Osteoblast (primary cell): ENCODE data around the gene PRICKLE1. TPM values are rescaled to one million over a fixed set of nuclear protein-coding genes. Genes with fewer than 3 reads are reported as not detected.

ENCODE experiments used
- DNase-seq: peaks from one replicate; pipeline ENCODE4 v3.0.0; 2011; ENCODE audit warnings: low spot score, mixed read lengths; ENCODE audit not compliant: insufficient read length; ENCODE audit errors: missing footprints
- H2AFZ ChIP-seq: 2 replicates; pipeline ENCODE4 v1.6.0; 2011; ENCODE audit warnings: mild to moderate bottlenecking, low read length
- H3K27ac ChIP-seq: 2 replicates; pipeline ENCODE4 v1.5.1; 2011; ENCODE audit warnings: mild to moderate bottlenecking, low read depth, low read length, moderate library complexity
- H3K27me3 ChIP-seq: 2 replicates; pipeline ENCODE4 v1.6.0; 2012; ENCODE audit warnings: mild to moderate bottlenecking, control low read depth, inconsistent platforms, low read length, moderate library complexity; ENCODE audit not compliant: insufficient read depth
- H3K36me3 ChIP-seq: 2 replicates; pipeline ENCODE4 v1.5.1; 2011; ENCODE audit warnings: mild to moderate bottlenecking, low read length, control low read depth, moderate library complexity; ENCODE audit not compliant: insufficient read depth
- H3K4me1 ChIP-seq: 2 replicates; pipeline ENCODE4 v1.5.1; 2011; ENCODE audit warnings: mild to moderate bottlenecking, low read length, control low read depth, moderate library complexity; ENCODE audit not compliant: insufficient read depth
- H3K4me2 ChIP-seq: 2 replicates; pipeline ENCODE4 v1.6.0; 2011; ENCODE audit warnings: mild to moderate bottlenecking, low read length; ENCODE audit not compliant: insufficient read depth
- H3K4me3 ChIP-seq: fragments of 200-600 bp; sonication (generic); 3 replicates; pipeline ENCODE4 v1.5.1; 2012; ENCODE audit warnings: mild to moderate bottlenecking, low read length, inconsistent platforms; ENCODE audit not compliant: insufficient read depth
- H3K79me2 ChIP-seq: 2 replicates; pipeline ENCODE4 v1.6.0; 2012; ENCODE audit warnings: mild to moderate bottlenecking, low read length, control low read depth, inconsistent platforms; ENCODE audit not compliant: insufficient read depth
- H3K9me3 ChIP-seq: 2 replicates; pipeline ENCODE4 v1.5.1; 2011; ENCODE audit warnings: low read depth, low read length, control low read depth
- H4K20me1 ChIP-seq: 2 replicates; pipeline ENCODE4 v1.6.0; 2012; ENCODE audit warnings: mild to moderate bottlenecking, low read length, control low read depth; ENCODE audit not compliant: insufficient read depth
- CTCF ChIP-seq: IDR thresholded peaks from 2 replicates; pipeline ENCODE4 v1.5.1; 2011; ENCODE audit warnings: mild to moderate bottlenecking, low read depth, low read length, moderate library complexity; ENCODE audit errors: extremely low read depth
- total RNA-seq: library from RNA; depleted of rRNA; stranded (reverse); fragments of >200 nt; gene quantifications from 2 replicates; pipeline ENCODE4 v1.2.3, GENCODE V29; 2012

PRICKLE1 gene
- total RNA-seq, 1 donor = 13.0 TPM

GRCh38 chr12:42633594-42633993, 44.0 kb upstream of the PRICKLE1 start:
- Histone ChIP-seq H3K4me1 (no peaks in the 10 kb centered on the region), H3K27ac (no peak overlapping the region), H3K4me2 (no peak overlapping the region), H2AFZ (no peak overlapping the region), H4K20me1 (no peaks in the 10 kb centered on the region), H3K9me3 (no peaks in the 10 kb centered on the region), H3K4me3 (no peak overlapping the region), H3K36me3 (no peaks in the 10 kb centered on the region), H3K79me2 (no peaks in the 10 kb centered on the region), H3K27me3 (no peaks in the 10 kb centered on the region)
- DNase-seq = no peak
- TF ChIP-seq CTCF = no peak

- Histone ChIP-seq H2AFZ (peak overlapping the region; percentile 62), H3K27me3 (no peaks in the 10 kb centered on the region), H4K20me1 (no peaks in the 10 kb centered on the region), H3K79me2 (no peaks in the 10 kb centered on the region), H3K4me1 (no peaks in the 10 kb centered on the region), H3K36me3 (no peaks in the 10 kb centered on the region), H3K4me2 (no peak overlapping the region), H3K27ac (no peak overlapping the region), H3K4me3 (no peak overlapping the region), H3K9me3 (no peaks in the 10 kb centered on the region)
- no peak for TF ChIP-seq CTCF
- no peak for DNase-seq
Observed at GRCh38 chr12:42631513-42631912, 42.0 kb upstream of the PRICKLE1 start.

- Histone ChIP-seq H3K4me1 (no peaks in the 10 kb centered on the region), H3K4me2 (no peak overlapping the region), H3K36me3 (no peaks in the 10 kb centered on the region), H3K9me3 (no peaks in the 10 kb centered on the region), H3K79me2 (no peaks in the 10 kb centered on the region), H2AFZ (no peak overlapping the region), H3K4me3 (no peak overlapping the region), H3K27ac (no peak overlapping the region), H3K27me3 (no peaks in the 10 kb centered on the region), H4K20me1 (no peaks in the 10 kb centered on the region)
- DNase-seq = no peak
- no peak for TF ChIP-seq CTCF
Observed at GRCh38 chr12:42630314-42630713, 40.8 kb upstream of the PRICKLE1 start.

- Histone ChIP-seq H3K4me3 (no peak overlapping the region), H3K4me1 (no peaks in the 10 kb centered on the region), H3K36me3 (no peaks in the 10 kb centered on the region), H3K4me2 (no peak overlapping the region), H4K20me1 (no peaks in the 10 kb centered on the region), H3K27me3 (no peaks in the 10 kb centered on the region), H2AFZ (no peak overlapping the region), H3K79me2 (no peaks in the 10 kb centered on the region), H3K9me3 (no peaks in the 10 kb centered on the region), H3K27ac (no peak overlapping the region)
- DNase-seq = no peak
- TF ChIP-seq CTCF = no peak
Observed at GRCh38 chr12:42627151-42627550, 37.6 kb upstream of the PRICKLE1 start.
